Body of pancreas (tissue), 4 donors: ENCODE data around the gene SLC35F6.

Experiments
- CTCF ChIP-seq, 7 experiments: fragments of 450-650 bp in 4 of 7; fragments of 200-600 bp in 3 of 7; sonication (generic) in 3 of 7; IDR thresholded peaks; one replicate each; pipeline ENCODE4 v1.5.1; 2016 to 2019; ENCODE audit warnings: antibody characterized with exemption in 7 of 7
- POLR2A ChIP-seq, 3 donors: fragments of 450-650 bp; IDR thresholded peaks; one replicate each; pipeline ENCODE4 v1.6.1; 2016; ENCODE audit warnings: antibody characterized with exemption in 3 of 3, mild to moderate bottlenecking in 2 of 3

DNA sequence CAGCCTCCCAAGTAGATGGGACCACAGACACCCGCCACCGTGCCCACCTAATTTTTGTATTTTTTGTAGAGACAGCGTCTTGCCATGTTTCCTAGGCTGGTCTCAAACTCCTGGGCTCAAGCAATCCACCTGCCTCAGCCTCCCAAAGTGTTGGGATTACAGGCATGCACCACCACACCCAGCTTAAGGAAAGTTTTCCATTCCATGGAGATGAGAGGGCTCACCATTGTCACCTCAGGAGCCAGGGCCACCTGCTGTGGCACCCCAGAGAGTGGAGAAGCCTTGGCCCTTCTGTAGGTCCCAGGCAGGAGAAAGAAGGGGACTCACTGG is 4.6 kb downstream of the SLC35F6 start:
- TF ChIP-seq CTCF (IDR thresholded peaks at IDR 0.05) (no peak), POLR2A (IDR thresholded peaks at IDR 0.05) (no peak)
